HG03159 (cell line): Measurements from ENCODE around the gene TMEM208.

Source experiments
- ATAC-seq: cut with Tn5 transposase; IDR thresholded peaks from one replicate; pipeline ENCODE4 v1.9.1; 2021; ENCODE audit warnings: mild to moderate bottlenecking, moderate library complexity; ENCODE audit not compliant: unreplicated experiment

The TMEM208 gene

GRCh38 chr16:67271446-67271845, 44.5 kb downstream of the TMEM208 start:
- no peak for ATAC-seq

GRCh38 chr16:67275321-67275720, 48.4 kb downstream of the TMEM208 start:
- no peak for ATAC-seq

- no peak for ATAC-seq
Measured at GRCh38 chr16:67277294-67277998, 50.5 kb downstream of the TMEM208 start.

- ATAC-seq: no peak
Measured at GRCh38 chr16:67277999-67278772, 51.3 kb downstream of the TMEM208 start.
